Measurements from ENCODE around the gene GM2A. TPM values are rescaled to one million over a fixed set of nuclear protein-coding genes. Genes with fewer than 3 reads are reported as not detected.

The GM2A gene
- total and polyA plus RNA-seq, 2 donors, result 36.6 to 38.4 TPM

DNA sequence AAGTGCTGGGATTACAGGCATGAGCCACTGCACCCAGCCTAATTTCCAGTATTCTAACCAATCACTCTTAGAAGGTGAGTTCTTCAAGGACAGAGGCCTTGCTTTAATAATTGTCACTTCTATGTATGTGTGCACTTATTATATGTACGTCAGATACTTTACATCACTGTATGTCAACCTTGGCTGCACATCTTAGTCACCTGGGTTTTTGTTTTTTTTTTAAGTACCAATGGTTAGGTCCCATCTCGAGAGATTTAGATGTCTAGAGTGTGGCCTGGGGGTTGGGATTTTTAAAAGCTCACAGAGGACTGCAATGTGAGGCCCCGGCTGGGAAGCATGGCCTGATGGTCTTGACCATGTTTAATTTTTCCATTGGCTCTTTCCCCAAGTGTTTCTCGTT, 9.9 kb upstream of the GM2A start:
- H3K36me3 ChIP-seq (ENCODE audit: control insufficient read depth in 2 of 2, insufficient read depth in 2 of 2, low read length in 1 of 2), result peaks cover 0 to 14% of the 10 kb centered on the region in 2 donors
- H3K4me3 ChIP-seq (ENCODE audit: low read length in 2 of 2), result no peak overlapping the region
- H3K9me3 ChIP-seq (ENCODE audit: control insufficient read depth in 2 of 2, insufficient read depth in 1 of 2, low read length in 1 of 2), result no peaks in the 10 kb centered on the region
- H3K27ac ChIP-seq (ENCODE audit: low read depth in 1 of 2, low read length in 1 of 2), result no peak overlapping the region
- WGBS, result 97% methylated on average over 4 of the region's 4 CpGs
- H3K27me3 ChIP-seq (ENCODE audit: control insufficient read depth in 2 of 2, insufficient read depth in 1 of 2, low read length in 1 of 2), result no peaks in the 10 kb centered on the region
- H3K4me1 ChIP-seq (ENCODE audit: control insufficient read depth in 2 of 2, insufficient read depth in 2 of 2, low read length in 2 of 2), result peaks cover 5 to 15% of the 10 kb centered on the region in 2 donors
- DNase-seq (ENCODE audit: low read depth in 6 of 9, low spot score in 9 of 9), result no peak

DNA sequence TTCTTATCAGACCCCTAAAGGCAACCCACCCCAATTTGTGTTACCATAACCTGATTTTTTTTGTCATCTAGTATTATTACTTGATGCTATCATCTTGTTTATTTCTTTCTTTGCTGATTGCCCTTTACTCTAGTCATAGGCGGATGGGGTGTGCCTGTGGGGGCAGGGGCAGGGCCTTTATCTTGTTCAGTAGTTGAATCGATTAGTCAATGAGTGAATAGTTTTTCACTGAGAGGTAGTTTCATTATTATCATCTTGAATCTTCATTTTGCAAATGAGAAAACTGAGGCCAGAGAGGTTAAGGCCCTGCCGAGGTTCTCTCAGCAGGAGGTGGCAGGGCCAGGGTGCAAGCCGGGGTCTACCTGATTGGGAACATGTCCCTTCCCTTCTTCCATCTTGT, 9.4 kb upstream of the GM2A start:
- Histone ChIP-seq H3K27me3 (ENCODE audit: control insufficient read depth in 2 of 2, insufficient read depth in 1 of 2, low read length in 1 of 2) (no peaks in the 10 kb centered on the region), H3K4me3 (ENCODE audit: low read length in 2 of 2) (no peak overlapping the region), H3K9me3 (ENCODE audit: control insufficient read depth in 2 of 2, insufficient read depth in 1 of 2, low read length in 1 of 2) (no peaks in the 10 kb centered on the region), H3K27ac (ENCODE audit: low read depth in 1 of 2, low read length in 1 of 2) (no peak overlapping the region), H3K4me1 (ENCODE audit: control insufficient read depth in 2 of 2, insufficient read depth in 2 of 2, low read length in 2 of 2) (peaks cover under 1 to 11% of the 10 kb centered on the region in 2 donors), H3K36me3 (ENCODE audit: control insufficient read depth in 2 of 2, insufficient read depth in 2 of 2, low read length in 1 of 2) (peaks cover 0 to 14% of the 10 kb centered on the region in 2 donors)
- DNase-seq (ENCODE audit: low read depth in 6 of 9, low spot score in 9 of 9), result no peak
- WGBS, result 93% methylated on average over 4 of the region's 4 CpGs

DNA sequence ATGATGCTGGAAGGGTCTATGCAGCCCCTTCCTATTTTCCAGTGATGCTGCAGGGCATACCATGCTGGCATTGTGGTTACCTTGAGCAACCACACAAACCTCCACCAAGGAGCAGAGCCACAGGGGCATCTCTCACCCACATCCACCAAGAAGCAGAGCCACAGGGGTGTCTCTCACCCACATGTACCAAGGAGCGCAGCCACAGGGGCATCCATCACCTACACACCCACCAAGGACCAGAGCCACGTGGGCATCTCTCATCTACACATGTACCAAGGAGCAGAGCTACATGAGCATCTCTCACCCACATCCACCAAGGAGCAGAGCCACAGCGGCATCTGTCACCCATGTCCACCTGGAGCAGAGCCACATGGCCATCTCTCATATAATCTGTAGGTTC, 8.8 kb upstream of the GM2A start:
- no peak overlapping the region for H3K4me3 ChIP-seq (ENCODE audit: low read length in 2 of 2)
- peaks cover 0 to 14% of the 10 kb centered on the region in 2 donors for H3K36me3 ChIP-seq (ENCODE audit: control insufficient read depth in 2 of 2, insufficient read depth in 2 of 2, low read length in 1 of 2)
- no peak overlapping the region for H3K27ac ChIP-seq (ENCODE audit: low read depth in 1 of 2, low read length in 1 of 2)
- no peaks in the 10 kb centered on the region for H3K9me3 ChIP-seq (ENCODE audit: control insufficient read depth in 2 of 2, insufficient read depth in 1 of 2, low read length in 1 of 2)
- no peaks in the 10 kb centered on the region for H3K27me3 ChIP-seq (ENCODE audit: control insufficient read depth in 2 of 2, insufficient read depth in 1 of 2, low read length in 1 of 2)
- 91% methylated on average over 3 of the region's 3 CpGs for WGBS
- peaks cover 0 to 6% of the 10 kb centered on the region in 2 donors for H3K4me1 ChIP-seq (ENCODE audit: control insufficient read depth in 2 of 2, insufficient read depth in 2 of 2, low read length in 2 of 2)
- DNase-seq (ENCODE audit: low read depth in 6 of 9, low spot score in 9 of 9), result no peak

DNA sequence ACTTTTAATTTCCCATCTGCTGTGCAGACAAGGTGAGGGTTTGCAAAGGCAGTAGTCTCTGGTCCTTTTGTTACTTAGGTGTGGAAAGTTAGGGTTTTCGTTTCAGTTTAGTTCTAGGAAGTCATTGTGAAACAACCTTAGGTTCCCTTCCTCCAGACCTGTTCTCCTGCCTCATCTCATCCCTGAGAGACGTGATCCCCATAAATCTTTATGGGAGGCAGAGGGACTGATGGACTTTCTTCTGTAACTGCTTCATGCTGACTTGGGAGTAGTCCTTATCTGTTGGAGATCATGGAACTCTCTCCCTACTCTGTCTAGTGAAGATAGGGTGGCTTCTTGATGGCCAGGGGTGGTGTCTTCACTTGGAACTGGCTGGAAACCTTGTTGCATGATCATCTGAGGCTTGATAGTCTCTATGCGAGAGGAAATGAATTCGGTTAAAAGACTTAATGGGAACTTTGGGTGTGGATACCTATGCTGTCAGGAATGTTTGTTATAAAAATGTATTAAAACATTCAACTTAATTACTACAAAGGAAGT, 7.2 kb upstream of the GM2A start:
- no peak for DNase-seq (ENCODE audit: low read depth in 6 of 9, low spot score in 9 of 9)
- Histone ChIP-seq H3K27me3 (ENCODE audit: control insufficient read depth in 2 of 2, insufficient read depth in 1 of 2, low read length in 1 of 2) (no peaks in the 10 kb centered on the region), H3K27ac (ENCODE audit: low read depth in 1 of 2, low read length in 1 of 2) (no peak overlapping the region), H3K4me3 (ENCODE audit: low read length in 2 of 2) (no peak overlapping the region), H3K36me3 (ENCODE audit: control insufficient read depth in 2 of 2, insufficient read depth in 2 of 2, low read length in 1 of 2) (peaks cover 0 to 14% of the 10 kb centered on the region in 2 donors), H3K9me3 (ENCODE audit: control insufficient read depth in 2 of 2, insufficient read depth in 1 of 2, low read length in 1 of 2) (no peaks in the 10 kb centered on the region), H3K4me1 (ENCODE audit: control insufficient read depth in 2 of 2, insufficient read depth in 2 of 2, low read length in 2 of 2) (no peaks in the 10 kb centered on the region)
- 82% methylated on average over 4 of the region's 4 CpGs for WGBS

DNA sequence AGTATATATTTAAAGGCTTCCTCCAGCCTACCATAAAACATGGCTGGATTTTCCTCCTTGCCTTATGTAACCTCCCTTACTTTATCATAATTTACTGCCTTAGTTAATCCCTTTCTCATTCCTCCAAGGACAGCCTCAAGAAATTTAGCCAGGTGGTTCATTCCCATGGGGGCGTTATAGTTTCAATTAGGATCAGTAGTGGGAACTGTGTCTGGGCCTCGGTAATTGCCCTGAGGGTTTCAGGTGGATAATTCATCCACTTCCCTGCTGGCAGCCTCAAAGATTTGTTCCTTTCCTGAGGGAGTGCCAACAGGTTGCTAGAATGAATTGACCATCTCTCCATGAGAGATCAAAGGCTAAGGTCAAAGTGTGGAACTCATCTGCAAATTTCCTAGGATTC, 4.3 kb upstream of the GM2A start:
- H3K36me3 ChIP-seq (ENCODE audit: control insufficient read depth in 2 of 2, insufficient read depth in 2 of 2, low read length in 1 of 2), result peaks cover 0 to 9% of the 10 kb centered on the region in 2 donors
- peaks cover 0 to 17% of the 10 kb centered on the region in 2 donors for H3K4me1 ChIP-seq (ENCODE audit: control insufficient read depth in 2 of 2, insufficient read depth in 2 of 2, low read length in 2 of 2)
- no peak overlapping the region for H3K4me3 ChIP-seq (ENCODE audit: low read length in 2 of 2)
- H3K27ac ChIP-seq (ENCODE audit: low read depth in 1 of 2, low read length in 1 of 2), result no peak overlapping the region
- no peak for DNase-seq (ENCODE audit: low read depth in 6 of 9, low spot score in 9 of 9)
- WGBS, result 96% methylated on average over 2 of the region's 2 CpGs
- H3K9me3 ChIP-seq (ENCODE audit: control insufficient read depth in 2 of 2, insufficient read depth in 1 of 2, low read length in 1 of 2), result no peaks in the 10 kb centered on the region
- no peaks in the 10 kb centered on the region for H3K27me3 ChIP-seq (ENCODE audit: control insufficient read depth in 2 of 2, insufficient read depth in 1 of 2, low read length in 1 of 2)

DNA sequence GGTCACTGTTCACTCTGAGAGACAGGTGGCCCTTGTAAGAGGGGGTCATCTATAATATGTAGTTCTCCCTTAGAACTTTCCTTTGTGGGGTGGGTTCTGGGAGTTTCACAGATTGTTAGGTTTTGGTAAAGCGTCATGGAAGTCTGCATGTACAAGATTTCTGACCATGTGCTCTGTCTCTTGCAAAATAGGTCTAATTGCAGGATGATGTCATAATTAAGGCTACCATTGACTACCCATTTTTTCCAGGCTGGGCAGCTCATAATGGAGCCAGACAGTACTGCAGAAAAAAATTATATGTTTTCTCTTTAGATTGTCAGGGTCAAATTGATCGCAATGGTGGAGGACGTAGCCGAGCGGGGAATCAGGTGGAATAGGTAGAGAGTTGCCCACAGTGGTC, 3.7 kb upstream of the GM2A start:
- 78% methylated on average over 5 of the region's 5 CpGs for WGBS
- no peaks in the 10 kb centered on the region for H3K27me3 ChIP-seq (ENCODE audit: control insufficient read depth in 2 of 2, insufficient read depth in 1 of 2, low read length in 1 of 2)
- peaks cover 0 to 20% of the 10 kb centered on the region in 2 donors for H3K4me1 ChIP-seq (ENCODE audit: control insufficient read depth in 2 of 2, insufficient read depth in 2 of 2, low read length in 2 of 2)
- no peak overlapping the region for H3K27ac ChIP-seq (ENCODE audit: low read depth in 1 of 2, low read length in 1 of 2)
- no peak for DNase-seq (ENCODE audit: low read depth in 6 of 9, low spot score in 9 of 9)
- no peak overlapping the region for H3K4me3 ChIP-seq (ENCODE audit: low read length in 2 of 2)
- H3K9me3 ChIP-seq (ENCODE audit: control insufficient read depth in 2 of 2, insufficient read depth in 1 of 2, low read length in 1 of 2), result no peaks in the 10 kb centered on the region
- peaks cover 0 to 5% of the 10 kb centered on the region in 2 donors for H3K36me3 ChIP-seq (ENCODE audit: control insufficient read depth in 2 of 2, insufficient read depth in 2 of 2, low read length in 1 of 2)

DNA sequence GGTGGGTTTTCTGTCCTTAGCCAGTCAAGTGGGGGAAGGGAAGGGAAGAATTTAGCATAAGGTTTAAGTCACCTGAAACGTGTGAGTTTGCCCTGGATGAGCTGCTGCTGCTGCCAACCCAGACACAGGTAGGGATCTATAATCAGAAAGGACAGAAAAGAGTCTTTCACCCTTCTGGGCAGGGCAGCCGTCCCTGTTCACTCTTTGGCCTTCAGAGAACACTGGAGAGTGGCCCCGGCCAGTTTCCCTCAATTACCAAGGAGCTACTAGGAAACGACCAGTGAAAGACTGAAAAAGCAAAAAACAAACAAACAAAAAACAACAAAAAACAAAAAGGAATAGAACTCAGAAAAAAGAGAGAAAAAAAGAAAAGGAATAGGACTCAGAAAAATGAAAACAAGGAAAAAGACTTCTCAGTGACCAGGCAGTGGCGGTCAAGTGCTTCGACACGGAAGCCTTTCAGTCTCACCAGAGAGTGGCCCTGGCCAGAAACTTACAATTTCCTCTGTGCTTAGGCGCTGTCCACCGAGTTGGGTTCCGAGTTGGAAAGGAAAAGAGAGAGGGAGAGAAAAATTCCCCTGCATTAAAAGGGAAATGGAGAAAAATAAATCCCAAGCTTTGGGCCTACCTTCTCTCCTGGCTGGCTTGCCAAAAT, 2.5 kb upstream of the GM2A start:
- H3K4me1 ChIP-seq (ENCODE audit: control insufficient read depth in 2 of 2, insufficient read depth in 2 of 2, low read length in 2 of 2), result peaks cover 0 to 20% of the 10 kb centered on the region in 2 donors
- no peaks in the 10 kb centered on the region for H3K27me3 ChIP-seq (ENCODE audit: control insufficient read depth in 2 of 2, insufficient read depth in 1 of 2, low read length in 1 of 2)
- WGBS, result 98% methylated on average over 10 of the region's 10 CpGs
- H3K27ac ChIP-seq (ENCODE audit: low read depth in 1 of 2, low read length in 1 of 2), result no peak overlapping the region
- H3K9me3 ChIP-seq (ENCODE audit: control insufficient read depth in 2 of 2, insufficient read depth in 1 of 2, low read length in 1 of 2), result no peaks in the 10 kb centered on the region
- DNase-seq (ENCODE audit: low read depth in 6 of 9, low spot score in 9 of 9), result no peak
- peaks cover 0 to 2% of the 10 kb centered on the region in 2 donors for H3K36me3 ChIP-seq (ENCODE audit: control insufficient read depth in 2 of 2, insufficient read depth in 2 of 2, low read length in 1 of 2)
- H3K4me3 ChIP-seq (ENCODE audit: low read length in 2 of 2), result no peak overlapping the region

DNA sequence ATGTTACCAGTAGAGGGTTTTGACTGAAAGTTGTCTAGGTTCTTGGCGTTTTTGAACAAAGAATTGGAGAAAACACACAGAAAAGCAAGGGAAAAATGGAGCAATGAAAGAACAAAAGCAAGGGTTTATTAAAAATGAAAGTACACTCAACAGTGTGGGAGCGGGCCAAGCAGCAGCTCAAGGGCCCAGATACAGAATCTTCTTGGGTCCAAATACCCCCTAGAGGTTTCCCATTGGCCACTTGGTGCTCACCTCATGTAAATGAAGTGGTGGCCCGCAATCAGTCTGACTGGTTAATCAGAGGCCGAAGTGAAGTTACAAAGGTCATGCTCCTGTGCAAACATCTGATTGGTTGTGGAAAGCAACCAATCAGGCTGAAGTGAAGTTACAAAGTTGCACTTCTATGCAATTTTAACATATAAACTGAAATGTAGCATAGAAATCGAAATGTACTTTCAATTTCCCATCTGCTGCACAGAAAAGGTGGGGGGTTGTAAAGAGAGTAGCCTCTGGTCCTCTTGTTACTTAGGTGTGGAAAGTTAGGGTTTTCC, 1.9 kb upstream of the GM2A start:
- no peak overlapping the region for H3K27ac ChIP-seq (ENCODE audit: low read depth in 1 of 2, low read length in 1 of 2)

DNA sequence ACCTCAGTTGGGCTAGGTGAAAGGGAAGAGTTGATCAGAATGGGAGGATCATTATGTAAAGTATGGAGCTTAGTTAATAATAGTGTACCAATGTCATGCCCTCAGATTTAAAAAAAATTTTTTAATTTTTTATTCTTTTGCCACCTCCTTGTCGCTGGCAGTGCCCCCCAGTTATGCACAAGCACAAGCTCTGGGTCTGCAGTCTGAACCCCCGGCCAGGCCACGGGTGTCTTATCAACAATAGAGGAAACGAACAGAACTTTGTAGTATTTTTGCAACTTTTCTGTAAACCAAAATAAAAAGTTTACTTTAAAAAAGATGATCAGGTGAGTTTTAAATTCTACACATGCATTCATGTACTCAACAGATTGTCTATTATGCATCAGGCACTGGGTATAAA, 1.4 kb upstream of the GM2A start:
- H3K36me3 ChIP-seq (ENCODE audit: control insufficient read depth in 2 of 2, insufficient read depth in 2 of 2, low read length in 1 of 2), result peaks cover 0 to 2% of the 10 kb centered on the region in 2 donors
- no peaks in the 10 kb centered on the region for H3K9me3 ChIP-seq (ENCODE audit: control insufficient read depth in 2 of 2, insufficient read depth in 1 of 2, low read length in 1 of 2)
- 95% methylated on average over 4 of the region's 4 CpGs for WGBS
- no peak overlapping the region for H3K27ac ChIP-seq (ENCODE audit: low read depth in 1 of 2, low read length in 1 of 2)
- H3K4me1 ChIP-seq (ENCODE audit: control insufficient read depth in 2 of 2, insufficient read depth in 2 of 2, low read length in 2 of 2), result peaks cover 0 to 20% of the 10 kb centered on the region in 2 donors
- H3K4me3 ChIP-seq (ENCODE audit: low read length in 2 of 2), result no peak overlapping the region
- H3K27me3 ChIP-seq (ENCODE audit: control insufficient read depth in 2 of 2, insufficient read depth in 1 of 2, low read length in 1 of 2), result no peaks in the 10 kb centered on the region
- DNase-seq (ENCODE audit: low read depth in 6 of 9, low spot score in 9 of 9), result no peak

More for the DNA sequence above, 1.9 kb upstream of the GM2A start:
- H3K4me1 ChIP-seq (ENCODE audit: control insufficient read depth in 2 of 2, insufficient read depth in 2 of 2, low read length in 2 of 2), result peaks cover 0 to 20% of the 10 kb centered on the region in 2 donors
- H3K36me3 ChIP-seq (ENCODE audit: control insufficient read depth in 2 of 2, insufficient read depth in 2 of 2, low read length in 1 of 2), result peaks cover 0 to 2% of the 10 kb centered on the region in 2 donors
- WGBS, result 95% methylated on average over 5 of the region's 5 CpGs
- H3K9me3 ChIP-seq (ENCODE audit: control insufficient read depth in 2 of 2, insufficient read depth in 1 of 2, low read length in 1 of 2), result no peaks in the 10 kb centered on the region
- no peak for DNase-seq (ENCODE audit: low read depth in 6 of 9, low spot score in 9 of 9)
- H3K4me3 ChIP-seq (ENCODE audit: low read length in 2 of 2), result no peak overlapping the region
- no peaks in the 10 kb centered on the region for H3K27me3 ChIP-seq (ENCODE audit: control insufficient read depth in 2 of 2, insufficient read depth in 1 of 2, low read length in 1 of 2)
